H1 (cell line): Measurements from ENCODE around the gene MMP20. TPM values are rescaled to one million over a fixed set of nuclear protein-coding genes. Genes with fewer than 3 reads are reported as not detected.

Source experiments
- BACH1 ChIP-seq: IDR thresholded peaks from 2 replicates; pipeline ENCODE4 v1.6.1; 2012; ENCODE audit warnings: low read length, improper control_type of control experiment
- CBX5 ChIP-seq: fragments of 300-800, 300-1000 bp; sonication (generic); IDR thresholded peaks from 2 replicates; pipeline ENCODE4 v1.7.1; 2016; ENCODE audit warnings: antibody characterized with exemption, low read length, low read depth
- EZH2 ChIP-seq: fragments of 200-600 bp; sonication (generic); IDR thresholded peaks from 2 replicates; pipeline ENCODE4 v1.7.1; 2012; ENCODE audit warnings: low read depth, mild to moderate bottlenecking, moderate library complexity, low read length, inconsistent platforms; ENCODE audit not compliant: severe bottlenecking
- HDAC2 ChIP-seq, 2 experiments: fragments of 300-600 bp in 1 of 2; sonication (generic) in 1 of 2; IDR thresholded peaks; 2 replicates each; pipeline ENCODE4 v1.6.1; 2011 to 2012; ENCODE audit warnings: low read depth in 2 of 2, low read length in 2 of 2, mild to moderate bottlenecking in 2 of 2, moderate library complexity in 2 of 2, borderline replicate concordance in 1 of 2, inconsistent platforms in 1 of 2
- KDM1A ChIP-seq: fragments of 200-600, 300-600 bp; sonication (generic); IDR thresholded peaks from 2 replicates; pipeline ENCODE4 v1.7.1; 2016; ENCODE audit warnings: mild to moderate bottlenecking, low read length, borderline replicate concordance
- TAF1 ChIP-seq: IDR thresholded peaks from 2 replicates; pipeline ENCODE4 v1.6.1; 2011; ENCODE audit warnings: mild to moderate bottlenecking, low read depth, low read length
- TAF7 ChIP-seq: optimal IDR thresholded peaks from 2 replicates; pipeline ENCODE3; 2011; ENCODE audit warnings: low read depth, mild to moderate bottlenecking, inconsistent platforms, low read length, moderate library complexity, borderline replicate concordance
- polyA plus RNA-seq, 7 experiments: library from polyadenylated mRNA; depleted of rRNA in 3 of 7; stranded (reverse) in 5 of 7; unstranded in 2 of 7; fragments of >200 nt in 5 of 7; fragments of 200-250 nt in 2 of 7; gene quantifications; 1 replicate in 5 of 7; 2 replicates in 1 of 7; 4 replicates in 1 of 7; pipeline versions ENCODE4 v1.2.1 to v1.2.3, GENCODE V29; 2011 to 2013; ENCODE audit warnings: missing spikeins in 2 of 7, mixed read lengths in 2 of 7
- total RNA-seq: library from RNA; stranded (reverse); fragmentation: NEBNext Ultra II Directional; extraction: Animal tissue kit (Norgen Biotek cat#: 25700); gene quantifications from 2 replicates; pipeline ENCODE4 v1.2.1, GENCODE V29; 2021

The MMP20 gene
- total and polyA plus RNA-seq, 2 of the 8 experiments (the other 6 are each of a cell fraction or from before 2014, with no cell fraction given), result not detected

DNA sequence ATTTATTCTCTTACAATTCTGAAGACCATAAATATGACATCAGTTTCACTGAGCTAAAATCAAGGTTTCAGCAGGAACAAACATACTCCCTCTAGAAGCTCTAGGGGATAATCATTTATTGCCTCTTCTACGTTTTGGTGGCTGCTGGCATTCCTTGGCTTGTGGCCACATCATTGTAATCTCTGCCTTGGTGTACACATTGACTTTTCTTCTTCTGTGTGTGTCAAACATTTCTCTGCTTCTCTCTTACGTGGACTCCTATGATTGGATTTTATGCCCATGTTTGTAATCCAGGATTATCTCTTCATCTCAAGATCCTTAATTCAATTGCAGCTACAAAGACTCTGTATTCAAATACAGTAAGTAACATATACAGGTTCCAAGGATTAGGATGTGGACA is 30.4 kb upstream of the MMP20 start (continued):
- no peak for TF ChIP-seq TAF1
- TF ChIP-seq EZH2, result no peak
- no peak for TF ChIP-seq TAF7
- no peak for TF ChIP-seq KDM1A
- no peak for TF ChIP-seq BACH1
- TF ChIP-seq CBX5, result no peak
- no peak for TF ChIP-seq HDAC2 (IDR thresholded peaks at IDR 0.05; ENCODE audit: borderline replicate concordance in 1 of 2, low read depth in 2 of 2, low read length in 2 of 2)
